ENCODE results near the gene VSTM2L. TPM values are rescaled to one million over a fixed set of nuclear protein-coding genes. Genes with fewer than 3 reads are reported as not detected.

VSTM2L gene
- total and polyA plus RNA-seq, 2 of the 4 experiments (the other 2 are of a cell fraction): 0.18 to 0.19 TPM

GRCh38 chr20:37986873-37987601 is 84.1 kb downstream of the VSTM2L start:
- 57% methylated on average over 6 of the region's 9 CpGs; no CpG with 5 or more reads in 1 of the 2 experiments for WGBS, 2 experiments (ENCODE audit: extremely low coverage in 2 of 2, insufficient read length in 1 of 2)
- H3K23ac ChIP-seq (ENCODE audit: low read depth, low read length): no peak overlapping the region
- no peak overlapping the region for H3K4ac ChIP-seq (ENCODE audit: low read depth, low read length)
- no peak for TF ChIP-seq CEBPB (IDR thresholded peaks at IDR 0.05; ENCODE audit: low read depth, low read length)
- no peak for TF ChIP-seq RFX5 (IDR thresholded peaks at IDR 0.05; ENCODE audit: low read depth, low read length)
- no peak for TF ChIP-seq CTCF (conservative IDR thresholded peaks at IDR 0.05; ENCODE audit: low read depth, low read length)
- no peak for TF ChIP-seq SMC3 (IDR thresholded peaks at IDR 0.05; ENCODE audit: low read depth, low read length)
- TF ChIP-seq BHLHE40 (IDR thresholded peaks at IDR 0.05; ENCODE audit: low read depth, low read length): no peak
- no peak for TF ChIP-seq CHD1 (IDR thresholded peaks at IDR 0.05; ENCODE audit: low read depth, low read length)
- TF ChIP-seq POLR2A (IDR thresholded peaks at IDR 0.05; ENCODE audit: low read depth, low read length): no peak
- TF ChIP-seq ELK1 (IDR thresholded peaks at IDR 0.05; ENCODE audit: borderline replicate concordance, low read depth, low read length): no peak
- no peak for TF ChIP-seq USF2 (IDR thresholded peaks at IDR 0.05; ENCODE audit: low read depth, low read length)
- no peak for TF ChIP-seq RCOR1 (IDR thresholded peaks at IDR 0.05; ENCODE audit: insufficient replicate concordance, low read length)
- TF ChIP-seq FOS (IDR thresholded peaks at IDR 0.05; ENCODE audit: low read depth, low read length): no peak
- TF ChIP-seq RAD21 (IDR thresholded peaks at IDR 0.05; ENCODE audit: low read length): no peak
- DNase-seq: peak; percentile 6
- H2BK15ac ChIP-seq (ENCODE audit: low read depth, low read length): no peak overlapping the region
- H3K4me2 ChIP-seq (ENCODE audit: low read depth, low read length): no peak overlapping the region
- CTCF ChIA-PET: no interaction called here
- H3K9me1 ChIP-seq (ENCODE audit: insufficient read depth, low read length): peaks cover 8% of the 10 kb centered on the region
- no peak overlapping the region for H4K91ac ChIP-seq (ENCODE audit: insufficient read depth, low read depth, low read length)
- no peak overlapping the region for H3K4me3 ChIP-seq (ENCODE audit: insufficient read depth, low read depth, low read length)
- H3K18ac ChIP-seq (ENCODE audit: low read depth, low read length): no peak overlapping the region
- no peak overlapping the region for H2AK5ac ChIP-seq (ENCODE audit: low read depth, low read length)
- no peaks in the 10 kb centered on the region for H3K27me3 ChIP-seq (ENCODE audit: control insufficient read depth, insufficient read depth, low read length)
- intact Hi-C loops (cut with micrococcal nuclease) (no loop called here), dilution Hi-C loops (cut with HindIII; ENCODE audit: low sequenced_read_pairs, unreplicated experiment) (no loop called here), in situ Hi-C loops (cut with MboI; ENCODE audit: low sequenced_read_pairs) (no loop called here)
- H3K56ac ChIP-seq (ENCODE audit: extremely low read depth, insufficient read depth, low read length): no peak overlapping the region
- no TSS peak for BruUV-seq (replicated peaks)
- peaks cover 9% of the 10 kb centered on the region for H3K36me3 ChIP-seq (ENCODE audit: control insufficient read depth, insufficient read depth, low read length)
- H2AK9ac ChIP-seq (replicated peaks; ENCODE audit: low read depth, low read length, poor library complexity): no peak overlapping the region
- no peaks in the 10 kb centered on the region for H3K79me1 ChIP-seq (ENCODE audit: low read depth in 1 of 2, low read length in 2 of 2)
- no peak overlapping the region for H3K14ac ChIP-seq (replicated peaks; ENCODE audit: low read depth, low read length)
- peak; percentile 31 for ATAC-seq (ENCODE audit: low read depth)
- H3K27ac ChIP-seq (ENCODE audit: insufficient read depth, low read length): no peak overlapping the region
- H2BK20ac ChIP-seq (ENCODE audit: low read depth, low read length): no peak overlapping the region
- H4K8ac ChIP-seq (ENCODE audit: low read depth in 2 of 2, low read length in 2 of 2): no peak overlapping the region
- no peaks in the 10 kb centered on the region for H3K9me3 ChIP-seq (ENCODE audit: control insufficient read depth, insufficient read depth, low read length)
- H4K5ac ChIP-seq (ENCODE audit: low read depth, low read length): no peak overlapping the region
- peaks cover 14% of the 10 kb centered on the region for H3K4me1 ChIP-seq (ENCODE audit: control insufficient read depth, insufficient read depth, low read length)
- H2AFZ ChIP-seq (replicated peaks; ENCODE audit: low read length, poor library complexity): no peak overlapping the region
- no peak overlapping the region for H2BK5ac ChIP-seq (ENCODE audit: low read depth, low read length, poor library complexity, severe bottlenecking)
- POLR2A ChIA-PET (ENCODE audit: unreplicated experiment): no interaction called here
- no peak overlapping the region for H2BK120ac ChIP-seq (ENCODE audit: low read depth, low read length)
- peaks cover 15% of the 10 kb centered on the region; the same call in 1 of the 2 replicates for H4K20me1 ChIP-seq (ENCODE audit: insufficient read depth, low read length)
- no peak overlapping the region for H3K9ac ChIP-seq (ENCODE audit: low read depth, low read length)
